GM23338 (cell line): ENCODE data around the gene ZNF644. TPM values are rescaled to one million over a fixed set of nuclear protein-coding genes. Genes with fewer than 3 reads are reported as not detected.

Experiments
- ATAC-seq: fragments of 200-7000 bp; cut with Tn5 transposase; 3 replicates; pipeline ENCODE4 v1.9.1; 2020
- DNase-seq: peaks from one replicate; pipeline ENCODE4 v3.0.0-alpha.2; 2015; ENCODE audit warnings: low spot score
- H2AFZ ChIP-seq: fragments of 200-600 bp; sonication (generic); 2 replicates; pipeline ENCODE4 v1.8.0; 2016; ENCODE audit warnings: antibody characterized with exemption, mild to moderate bottlenecking, moderate library complexity
- H3F3A ChIP-seq: fragments of 200-600 bp; sonication (generic); replicated peaks from 2 replicates; pipeline ENCODE4 v1.8.0; 2017; ENCODE audit warnings: antibody characterized with exemption, mixed run types, low read depth
- H3K27ac ChIP-seq: fragments of 200-600 bp; sonication (generic); 2 replicates; pipeline ENCODE4 v1.6.1; 2016; ENCODE audit warnings: low read depth
- H3K27me3 ChIP-seq: fragments of 200-600 bp; sonication (generic); 2 replicates; pipeline ENCODE4 v1.8.0; 2016; ENCODE audit warnings: mild to moderate bottlenecking, mixed run types, moderate library complexity; ENCODE audit not compliant: insufficient read depth
- H3K36me3 ChIP-seq: fragments of 200-600 bp; sonication (generic); 2 replicates; pipeline ENCODE4 v1.8.0; 2016; ENCODE audit warnings: mild to moderate bottlenecking; ENCODE audit not compliant: insufficient read depth
- H3K4me1 ChIP-seq: fragments of 200-600 bp; sonication (generic); 2 replicates; pipeline ENCODE4 v1.8.0; 2016; ENCODE audit warnings: mild to moderate bottlenecking, moderate library complexity; ENCODE audit not compliant: insufficient read depth
- H3K4me2 ChIP-seq: fragments of 200-600 bp; sonication (generic); 2 replicates; pipeline ENCODE4 v1.7.1; 2017; ENCODE audit warnings: mixed run types
- H3K4me3 ChIP-seq: fragments of 200-600 bp; sonication (generic); 2 replicates; pipeline ENCODE4 v1.6.1; 2016; ENCODE audit warnings: mixed run types
- H3K79me2 ChIP-seq: fragments of 200-600 bp; sonication (generic); replicated peaks from 2 replicates; pipeline ENCODE4 v1.8.0; 2017; ENCODE audit warnings: mild to moderate bottlenecking; ENCODE audit not compliant: insufficient read depth
- H3K9me2 ChIP-seq: fragments of 200-600 bp; sonication (generic); 2 replicates; pipeline ENCODE4 v1.8.0; 2017; ENCODE audit not compliant: insufficient read depth
- H4K20me1 ChIP-seq: fragments of 200-600 bp; sonication (generic); replicated peaks from 2 replicates; pipeline ENCODE4 v1.8.0; 2017; ENCODE audit warnings: mild to moderate bottlenecking; ENCODE audit not compliant: insufficient read depth
- H3K27ac Mint-ChIP-seq: 2 replicates; pipeline ENCODE4 v1.8.0; 2020; ENCODE audit warnings: inconsistent platforms, mild to moderate bottlenecking, moderate library complexity, mixed read lengths
- H3K27me3 Mint-ChIP-seq: 3 replicates; pipeline ENCODE4 v1.8.0; 2022; ENCODE audit warnings: low read depth, mild to moderate bottlenecking, moderate library complexity, mixed read lengths, inconsistent platforms; ENCODE audit not compliant: insufficient read depth, poor library complexity
- H3K36me3 Mint-ChIP-seq: 3 replicates; pipeline ENCODE4 v1.8.0; 2021; ENCODE audit warnings: low read depth, mild to moderate bottlenecking, inconsistent platforms, moderate library complexity, mixed read lengths
- H3K4me1 Mint-ChIP-seq: 3 replicates; pipeline ENCODE4 v1.8.0; 2020; ENCODE audit warnings: mild to moderate bottlenecking, inconsistent platforms, mixed read lengths
- H3K4me3 Mint-ChIP-seq: 3 replicates; pipeline ENCODE4 v1.8.0; 2021; ENCODE audit warnings: moderate library complexity, mild to moderate bottlenecking, inconsistent platforms, mixed read lengths
- H3K9me3 Mint-ChIP-seq: 3 replicates; pipeline ENCODE4 v1.8.0; 2020; ENCODE audit warnings: moderate library complexity, mild to moderate bottlenecking, inconsistent platforms, mixed read lengths
- CREB1 ChIP-seq: fragments of 250-450 bp; sonication (Bioruptor Pico); IDR thresholded peaks from 2 replicates; pipeline ENCODE4 v1.5.0; 2020; ENCODE audit warnings: low read depth, mild to moderate bottlenecking, moderate library complexity
- EZH2 ChIP-seq: fragments of 200-600 bp; sonication (generic); IDR thresholded peaks from one replicate; pipeline ENCODE4 v1.8.0; 2017; ENCODE audit warnings: antibody characterized with exemption, mild to moderate bottlenecking, low read depth; ENCODE audit not compliant: unreplicated experiment
- EZH2phosphoT487 ChIP-seq: fragments of 200-600 bp; sonication (generic); IDR thresholded peaks from one replicate; pipeline ENCODE4 v1.8.1; 2018; ENCODE audit warnings: antibody characterized with exemption; ENCODE audit not compliant: unreplicated experiment
- JUNB ChIP-seq: IDR thresholded peaks from one replicate; pipeline ENCODE4 v1.6.1; 2016; ENCODE audit warnings: antibody characterized with exemption; ENCODE audit not compliant: unreplicated experiment
- NANOG ChIP-seq: IDR thresholded peaks from 2 replicates; pipeline ENCODE4 v1.6.1; 2016; ENCODE audit warnings: antibody characterized with exemption, borderline replicate concordance
- STAT1 ChIP-seq: IDR thresholded peaks from one replicate; pipeline ENCODE4 v1.6.1; 2016; ENCODE audit warnings: antibody characterized with exemption; ENCODE audit not compliant: unreplicated experiment
- ZNF114 ChIP-seq: fragments of 250-450 bp; sonication (Bioruptor Pico); IDR thresholded peaks from 2 replicates; pipeline ENCODE4 v1.5.0; 2020; ENCODE audit warnings: mild to moderate bottlenecking, moderate library complexity
- ZNF331 ChIP-seq: fragments of 250-450 bp; sonication (Bioruptor Pico); IDR thresholded peaks from 2 replicates; pipeline ENCODE4 v1.5.0; 2020; ENCODE audit warnings: low read depth, mild to moderate bottlenecking, moderate library complexity
- ZNF462 ChIP-seq: fragments of 250-450 bp; sonication (Bioruptor Pico); IDR thresholded peaks from 2 replicates; pipeline ENCODE4 v1.5.0; 2020; ENCODE audit warnings: mild to moderate bottlenecking, moderate library complexity
- polyA plus RNA-seq: library from polyadenylated mRNA; unstranded; fragments of >200 nt; fragmentation: Nextera tagmentation; extraction: Ambion mirVana; gene quantifications from 2 replicates; pipeline ENCODE4 v1.2.1, GENCODE V29; 2016
- total RNA-seq: library from RNA; depleted of rRNA; stranded (reverse); fragments of >200 nt; shearing (Covaris generic); gene quantifications from 2 replicates; pipeline ENCODE4 v1.2.3, GENCODE V29; 2014
- TF ChIP-seq, protein P1 (sequence below): IDR thresholded peaks from one replicate; pipeline ENCODE4 v1.6.1; 2018; ENCODE audit warnings: antibody characterized with exemption; ENCODE audit not compliant: unreplicated experiment

Gene ZNF644
- total and polyA plus RNA-seq, 2 experiments from 2014 or later = 101 to 103 TPM

DNA sequence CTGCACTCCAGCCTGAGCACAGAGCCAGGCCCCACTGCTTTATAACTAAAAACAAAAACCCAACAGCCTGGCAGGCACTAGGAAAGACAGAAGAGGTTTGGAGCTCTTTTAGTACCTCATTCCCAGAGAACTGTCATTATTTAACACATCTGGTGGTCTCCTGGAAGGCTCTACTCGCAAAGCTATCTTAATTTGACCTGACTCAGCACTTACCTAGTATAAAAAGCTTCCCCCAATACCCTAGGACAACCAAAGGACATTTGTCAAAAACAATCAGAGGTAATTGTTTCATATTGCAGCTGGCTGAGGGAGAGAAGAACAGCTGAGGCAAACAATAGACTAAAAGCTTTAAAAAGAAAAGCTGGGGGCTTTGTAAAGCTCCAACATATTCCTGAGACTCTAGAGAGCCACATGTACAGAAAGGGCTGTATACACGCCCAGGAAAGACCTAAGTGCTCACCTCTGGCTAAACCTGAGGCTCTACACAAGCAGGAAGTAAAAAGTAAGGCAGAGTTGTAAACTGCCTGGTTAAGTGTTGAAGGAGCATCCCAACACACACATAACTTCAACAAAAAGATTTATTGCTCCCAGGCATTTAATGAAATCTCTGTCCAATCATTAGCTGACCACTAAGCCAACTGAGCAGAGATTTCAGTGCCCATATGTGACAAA is 25.0 kb downstream of the ZNF644 start:
- Histone ChIP-seq H3K27me3 (no peaks in the 10 kb centered on the region), H3F3A (no peaks in the 10 kb centered on the region), H3K36me3 (peaks cover 16% of the 10 kb centered on the region; the same call in 1 of the 2 replicates), H3K4me1 (peaks cover 23% of the 10 kb centered on the region), H3K27ac (no peak overlapping the region), H3K79me2 (peaks cover 100% of the 10 kb centered on the region), H3K4me3 (no peak overlapping the region), H3K9me2 (no peaks in the 10 kb centered on the region), H2AFZ (no peak overlapping the region), H4K20me1 (peaks cover 58% of the 10 kb centered on the region), H3K4me2 (no peak overlapping the region)
- H3K27ac Mint-ChIP-seq = no peak overlapping the region
- H3K4me3 Mint-ChIP-seq = no peak overlapping the region
- H3K9me3 Mint-ChIP-seq = peaks cover 61% of the 10 kb centered on the region
- DNase-seq (no peak), ATAC-seq (no peak)
- peaks cover 87% of the 10 kb centered on the region for H3K36me3 Mint-ChIP-seq
- TF ChIP-seq EZH2phosphoT487 = no peak
- no peak for TF ChIP-seq JUNB
- TF ChIP-seq, protein P1, sequence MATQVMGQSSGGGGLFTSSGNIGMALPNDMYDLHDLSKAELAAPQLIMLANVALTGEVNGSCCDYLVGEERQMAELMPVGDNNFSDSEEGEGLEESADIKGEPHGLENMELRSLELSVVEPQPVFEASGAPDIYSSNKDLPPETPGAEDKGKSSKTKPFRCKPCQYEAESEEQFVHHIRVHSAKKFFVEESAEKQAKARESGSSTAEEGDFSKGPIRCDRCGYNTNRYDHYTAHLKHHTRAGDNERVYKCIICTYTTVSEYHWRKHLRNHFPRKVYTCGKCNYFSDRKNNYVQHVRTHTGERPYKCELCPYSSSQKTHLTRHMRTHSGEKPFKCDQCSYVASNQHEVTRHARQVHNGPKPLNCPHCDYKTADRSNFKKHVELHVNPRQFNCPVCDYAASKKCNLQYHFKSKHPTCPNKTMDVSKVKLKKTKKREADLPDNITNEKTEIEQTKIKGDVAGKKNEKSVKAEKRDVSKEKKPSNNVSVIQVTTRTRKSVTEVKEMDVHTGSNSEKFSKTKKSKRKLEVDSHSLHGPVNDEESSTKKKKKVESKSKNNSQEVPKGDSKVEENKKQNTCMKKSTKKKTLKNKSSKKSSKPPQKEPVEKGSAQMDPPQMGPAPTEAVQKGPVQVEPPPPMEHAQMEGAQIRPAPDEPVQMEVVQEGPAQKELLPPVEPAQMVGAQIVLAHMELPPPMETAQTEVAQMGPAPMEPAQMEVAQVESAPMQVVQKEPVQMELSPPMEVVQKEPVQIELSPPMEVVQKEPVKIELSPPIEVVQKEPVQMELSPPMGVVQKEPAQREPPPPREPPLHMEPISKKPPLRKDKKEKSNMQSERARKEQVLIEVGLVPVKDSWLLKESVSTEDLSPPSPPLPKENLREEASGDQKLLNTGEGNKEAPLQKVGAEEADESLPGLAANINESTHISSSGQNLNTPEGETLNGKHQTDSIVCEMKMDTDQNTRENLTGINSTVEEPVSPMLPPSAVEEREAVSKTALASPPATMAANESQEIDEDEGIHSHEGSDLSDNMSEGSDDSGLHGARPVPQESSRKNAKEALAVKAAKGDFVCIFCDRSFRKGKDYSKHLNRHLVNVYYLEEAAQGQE = no peak
- no peak for TF ChIP-seq NANOG
- TF ChIP-seq STAT1 = no peak
- no peak for TF ChIP-seq ZNF114 (CRISPR knock-in tag)
- no peak for TF ChIP-seq CREB1 (CRISPR knock-in tag)
- TF ChIP-seq EZH2 = no peak
- no peak for TF ChIP-seq ZNF462 (CRISPR knock-in tag)
- TF ChIP-seq ZNF331 (CRISPR knock-in tag) = no peak
- H3K27me3 Mint-ChIP-seq = no peaks in the 10 kb centered on the region
- H3K4me1 Mint-ChIP-seq = peaks cover 33% of the 10 kb centered on the region
